BJ (cell line): ENCODE results near the gene LORICRIN. TPM values are rescaled to one million over a fixed set of nuclear protein-coding genes. Genes with fewer than 3 reads are reported as not detected.

Experiments
- CTCF ChIA-PET: fragments of 350-600 bp; formaldehyde crosslinking; extraction: SDS; loops from one replicate; lab custom pipeline; 2021; ENCODE audit warnings: antibody characterized with exemption, inconsistent platforms; lab: Yijun Ruan, JAX
- POLR2A ChIA-PET: fragments of 300-600 bp; sonication (Branson Sonifier 250); formaldehyde crosslinking; extraction: SDS; loops from one replicate; lab custom pipeline; 2021; ENCODE audit warnings: antibody characterized with exemption; lab: Charles Lee
- DNase-seq: peaks from one replicate; pipeline ENCODE4 v3.0.0-alpha.2; 2011; ENCODE audit warnings: low read depth
- H3K27me3 ChIP-seq: 2 replicates; pipeline ENCODE4 v1.6.0; 2011; ENCODE audit warnings: low read length; ENCODE audit not compliant: control insufficient read depth, insufficient read depth
- H3K36me3 ChIP-seq: 2 replicates; pipeline ENCODE4 v1.5.1; 2011; ENCODE audit warnings: low read length; ENCODE audit not compliant: control insufficient read depth, insufficient read depth
- H3K4me3 ChIP-seq: 2 replicates; pipeline ENCODE4 v1.5.1; 2011; ENCODE audit warnings: low read depth, mild to moderate bottlenecking, control low read depth, low read length
- polyA plus RNA-seq: library from polyadenylated mRNA; depleted of rRNA; stranded (reverse); fragments of >200 nt; gene quantifications from 2 replicates; pipeline ENCODE4 v1.2.3, GENCODE V29; 2011
- TF ChIP-seq, protein P1 (sequence below): IDR thresholded peaks from 2 replicates; pipeline ENCODE4 v1.5.1; 2011; ENCODE audit warnings: low read depth, mild to moderate bottlenecking, control low read depth, inconsistent platforms, low read length, moderate library complexity; ENCODE audit not compliant: insufficient read depth

LORICRIN gene
- polyA plus RNA-seq, 1 experiment: not detected

DNA sequence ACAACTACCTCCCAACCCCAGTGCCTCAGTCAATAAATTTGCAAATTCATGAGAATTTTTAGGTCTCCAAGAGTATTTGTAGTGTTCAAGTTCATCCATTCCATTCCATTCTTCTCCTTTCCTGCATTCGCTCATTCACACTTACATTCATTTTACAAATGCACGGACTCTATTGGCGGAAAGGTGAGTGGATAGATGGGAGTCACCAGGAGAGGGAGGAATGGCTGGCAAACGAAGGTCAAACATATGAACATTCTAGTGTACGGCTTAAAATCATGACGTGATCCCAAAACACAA lies 2.5 kb downstream of the LORICRIN start:
- peaks cover 17% of the 10 kb centered on the region for H3K27me3 ChIP-seq
- DNase-seq: no peak
- H3K36me3 ChIP-seq: no peaks in the 10 kb centered on the region
- H3K4me3 ChIP-seq: no peak overlapping the region
- ChIA-PET POLR2A (no interaction called here), CTCF (no interaction called here)
- TF ChIP-seq, protein P1, sequence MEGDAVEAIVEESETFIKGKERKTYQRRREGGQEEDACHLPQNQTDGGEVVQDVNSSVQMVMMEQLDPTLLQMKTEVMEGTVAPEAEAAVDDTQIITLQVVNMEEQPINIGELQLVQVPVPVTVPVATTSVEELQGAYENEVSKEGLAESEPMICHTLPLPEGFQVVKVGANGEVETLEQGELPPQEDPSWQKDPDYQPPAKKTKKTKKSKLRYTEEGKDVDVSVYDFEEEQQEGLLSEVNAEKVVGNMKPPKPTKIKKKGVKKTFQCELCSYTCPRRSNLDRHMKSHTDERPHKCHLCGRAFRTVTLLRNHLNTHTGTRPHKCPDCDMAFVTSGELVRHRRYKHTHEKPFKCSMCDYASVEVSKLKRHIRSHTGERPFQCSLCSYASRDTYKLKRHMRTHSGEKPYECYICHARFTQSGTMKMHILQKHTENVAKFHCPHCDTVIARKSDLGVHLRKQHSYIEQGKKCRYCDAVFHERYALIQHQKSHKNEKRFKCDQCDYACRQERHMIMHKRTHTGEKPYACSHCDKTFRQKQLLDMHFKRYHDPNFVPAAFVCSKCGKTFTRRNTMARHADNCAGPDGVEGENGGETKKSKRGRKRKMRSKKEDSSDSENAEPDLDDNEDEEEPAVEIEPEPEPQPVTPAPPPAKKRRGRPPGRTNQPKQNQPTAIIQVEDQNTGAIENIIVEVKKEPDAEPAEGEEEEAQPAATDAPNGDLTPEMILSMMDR: no peak

- POLR2A ChIA-PET: no interaction called here
- no peaks in the 10 kb centered on the region for H3K36me3 ChIP-seq
- DNase-seq: no peak
- H3K4me3 ChIP-seq: no peak overlapping the region
- peaks cover 17% of the 10 kb centered on the region for H3K27me3 ChIP-seq
- TF ChIP-seq, protein P1: no peak
- CTCF ChIA-PET: no interaction called here
Measured at GRCh38 chr1:153262462-153263157, 3.1 kb downstream of the LORICRIN start.

GRCh38 chr1:153265457-153265856 lies 6.0 kb downstream of the LORICRIN start:
- TF ChIP-seq, protein P1: no peak
- peaks cover 14% of the 10 kb centered on the region for H3K27me3 ChIP-seq
- POLR2A ChIA-PET: no interaction called here
- no peaks in the 10 kb centered on the region for H3K36me3 ChIP-seq
- H3K4me3 ChIP-seq: no peak overlapping the region
- DNase-seq: no peak
- CTCF ChIA-PET: interaction anchor here (1.3 kb wide), 1 partner anchor 10 kb away, joined by 3 read pairs; no protein-coding TSS in a partner anchor

DNA sequence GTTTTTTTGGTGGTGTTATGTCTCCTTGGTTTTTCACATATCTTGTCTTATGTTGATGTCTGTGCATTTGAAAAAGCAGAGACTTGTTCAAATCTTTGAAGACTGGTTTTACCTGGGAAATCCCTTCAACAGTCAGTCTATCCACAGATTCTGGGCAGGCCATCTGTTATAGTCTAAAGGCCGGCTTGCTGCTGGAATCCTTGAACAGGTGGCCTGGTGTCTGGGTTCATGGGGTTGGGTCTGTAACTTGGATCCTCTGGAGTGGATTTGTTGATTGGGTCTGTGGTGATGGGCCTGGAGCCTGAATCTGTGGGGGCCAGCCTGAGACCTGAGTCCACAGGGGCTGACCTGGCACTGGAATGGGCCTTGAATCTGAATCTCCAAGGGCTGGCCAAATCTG lies 12.2 kb downstream of the LORICRIN start:
- DNase-seq: no peak
- Histone ChIP-seq H3K27me3 (no peaks in the 10 kb centered on the region), H3K4me3 (no peak overlapping the region), H3K36me3 (no peaks in the 10 kb centered on the region)
- POLR2A ChIA-PET: no interaction called here
- CTCF ChIA-PET: no interaction called here
- TF ChIP-seq, protein P1: no peak

GRCh38 chr1:153272186-153272585 lies 12.7 kb downstream of the LORICRIN start:
- DNase-seq: no peak
- no peak overlapping the region for H3K4me3 ChIP-seq
- ChIA-PET CTCF (no interaction called here), POLR2A (no interaction called here)
- TF ChIP-seq, protein P1: no peak
- H3K36me3 ChIP-seq: no peaks in the 10 kb centered on the region
- no peaks in the 10 kb centered on the region for H3K27me3 ChIP-seq
